BJ (cell line): ENCODE data around the gene CEP112. TPM values are rescaled to one million over a fixed set of nuclear protein-coding genes. Genes with fewer than 3 reads are reported as not detected.

Experiments
- CTCF ChIA-PET: fragments of 350-600 bp; formaldehyde crosslinking; extraction: SDS; loops from one replicate; lab custom pipeline; 2021; ENCODE audit warnings: antibody characterized with exemption, inconsistent platforms; lab: Yijun Ruan, JAX
- POLR2A ChIA-PET: fragments of 300-600 bp; sonication (Branson Sonifier 250); formaldehyde crosslinking; extraction: SDS; loops from one replicate; lab custom pipeline; 2021; ENCODE audit warnings: antibody characterized with exemption; lab: Charles Lee
- DNase-seq: peaks from one replicate; pipeline ENCODE4 v3.0.0-alpha.2; 2011; ENCODE audit warnings: low read depth
- H3K27me3 ChIP-seq: 2 replicates; pipeline ENCODE4 v1.6.0; 2011; ENCODE audit warnings: low read length; ENCODE audit not compliant: control insufficient read depth, insufficient read depth
- H3K36me3 ChIP-seq: 2 replicates; pipeline ENCODE4 v1.5.1; 2011; ENCODE audit warnings: low read length; ENCODE audit not compliant: control insufficient read depth, insufficient read depth
- H3K4me3 ChIP-seq: 2 replicates; pipeline ENCODE4 v1.5.1; 2011; ENCODE audit warnings: low read depth, mild to moderate bottlenecking, control low read depth, low read length
- polyA plus RNA-seq: library from polyadenylated mRNA; depleted of rRNA; stranded (reverse); fragments of >200 nt; gene quantifications from 2 replicates; pipeline ENCODE4 v1.2.3, GENCODE V29; 2011
- TF ChIP-seq, protein P1 (sequence below): IDR thresholded peaks from 2 replicates; pipeline ENCODE4 v1.5.1; 2011; ENCODE audit warnings: low read depth, mild to moderate bottlenecking, control low read depth, inconsistent platforms, low read length, moderate library complexity; ENCODE audit not compliant: insufficient read depth

CEP112 gene
- polyA plus RNA-seq, 1 experiment = 3.3 TPM

DNA sequence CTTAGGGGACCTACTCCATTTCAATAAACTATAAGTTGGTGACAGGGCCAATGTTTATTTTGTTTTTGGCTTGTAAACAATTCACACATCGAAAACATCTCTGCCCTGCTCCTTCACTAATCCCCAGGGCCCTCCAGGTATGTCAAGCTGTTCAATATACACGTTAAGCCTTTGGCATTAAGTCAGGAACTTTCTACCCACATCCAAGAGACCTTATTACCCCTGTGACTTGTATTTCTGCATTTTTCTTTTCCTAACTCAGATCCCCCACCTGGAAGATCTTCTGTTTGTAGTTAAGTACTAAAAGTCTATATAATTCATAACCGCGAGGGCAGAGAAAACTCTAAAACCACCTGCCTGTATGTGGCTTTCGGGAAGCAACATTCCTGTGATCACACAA, 523.7 kb downstream of the CEP112 start:
- H3K4me3 ChIP-seq = no peak overlapping the region
- no peaks in the 10 kb centered on the region for H3K36me3 ChIP-seq
- CTCF ChIA-PET = no interaction called here
- H3K27me3 ChIP-seq = no peaks in the 10 kb centered on the region
- POLR2A ChIA-PET = no interaction called here
- no peak for DNase-seq
- TF ChIP-seq, protein P1, sequence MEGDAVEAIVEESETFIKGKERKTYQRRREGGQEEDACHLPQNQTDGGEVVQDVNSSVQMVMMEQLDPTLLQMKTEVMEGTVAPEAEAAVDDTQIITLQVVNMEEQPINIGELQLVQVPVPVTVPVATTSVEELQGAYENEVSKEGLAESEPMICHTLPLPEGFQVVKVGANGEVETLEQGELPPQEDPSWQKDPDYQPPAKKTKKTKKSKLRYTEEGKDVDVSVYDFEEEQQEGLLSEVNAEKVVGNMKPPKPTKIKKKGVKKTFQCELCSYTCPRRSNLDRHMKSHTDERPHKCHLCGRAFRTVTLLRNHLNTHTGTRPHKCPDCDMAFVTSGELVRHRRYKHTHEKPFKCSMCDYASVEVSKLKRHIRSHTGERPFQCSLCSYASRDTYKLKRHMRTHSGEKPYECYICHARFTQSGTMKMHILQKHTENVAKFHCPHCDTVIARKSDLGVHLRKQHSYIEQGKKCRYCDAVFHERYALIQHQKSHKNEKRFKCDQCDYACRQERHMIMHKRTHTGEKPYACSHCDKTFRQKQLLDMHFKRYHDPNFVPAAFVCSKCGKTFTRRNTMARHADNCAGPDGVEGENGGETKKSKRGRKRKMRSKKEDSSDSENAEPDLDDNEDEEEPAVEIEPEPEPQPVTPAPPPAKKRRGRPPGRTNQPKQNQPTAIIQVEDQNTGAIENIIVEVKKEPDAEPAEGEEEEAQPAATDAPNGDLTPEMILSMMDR = no peak

DNA sequence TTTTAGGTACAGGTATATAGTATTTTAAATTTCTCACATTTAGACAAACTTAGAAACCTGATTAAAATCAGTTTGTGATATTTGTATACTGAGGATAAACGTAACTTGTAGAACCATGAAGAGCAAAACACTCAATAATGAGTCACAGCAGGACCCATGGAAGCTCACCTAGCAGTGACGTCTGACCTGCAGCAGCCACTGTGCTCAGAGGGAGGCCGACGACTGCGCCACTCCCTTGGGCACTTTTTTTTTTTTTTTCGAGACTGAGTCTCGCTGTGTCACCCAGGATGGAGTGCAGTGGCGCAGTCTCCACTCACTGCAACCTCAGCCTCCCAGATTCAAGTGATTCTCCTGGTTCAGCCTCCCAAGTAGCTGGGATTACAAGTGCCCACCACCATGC, 524.3 kb downstream of the CEP112 start:
- ChIA-PET POLR2A (no interaction called here), CTCF (no interaction called here)
- DNase-seq = no peak
- H3K27me3 ChIP-seq = no peaks in the 10 kb centered on the region
- H3K4me3 ChIP-seq = no peak overlapping the region
- no peaks in the 10 kb centered on the region for H3K36me3 ChIP-seq
- TF ChIP-seq, protein P1 = no peak

DNA sequence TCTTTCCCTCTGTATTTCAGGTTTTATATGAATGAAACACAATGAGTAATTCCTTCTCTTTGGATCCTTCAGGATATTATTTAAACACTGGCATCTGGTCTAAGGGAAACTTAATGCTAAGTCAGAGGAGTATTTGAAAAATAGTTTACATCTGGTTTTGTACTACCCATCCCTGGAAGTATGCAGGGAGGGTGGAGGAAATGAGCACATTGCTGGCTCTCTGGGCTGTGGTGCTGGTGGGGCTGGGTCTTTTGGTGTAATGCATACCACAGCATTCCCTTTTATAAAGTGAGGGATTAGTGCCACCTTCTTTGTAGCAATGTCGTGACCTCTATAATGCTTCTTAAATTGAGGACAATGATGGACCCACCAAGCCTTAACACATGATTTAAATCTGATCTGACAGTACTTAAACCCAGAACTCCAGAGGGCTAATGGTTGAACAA, 525.0 kb downstream of the CEP112 start:
- no peak for DNase-seq
- Histone ChIP-seq H3K4me3 (no peak overlapping the region), H3K27me3 (no peaks in the 10 kb centered on the region), H3K36me3 (no peaks in the 10 kb centered on the region)
- ChIA-PET POLR2A (no interaction called here), CTCF (no interaction called here)
- TF ChIP-seq, protein P1 = no peak

DNA sequence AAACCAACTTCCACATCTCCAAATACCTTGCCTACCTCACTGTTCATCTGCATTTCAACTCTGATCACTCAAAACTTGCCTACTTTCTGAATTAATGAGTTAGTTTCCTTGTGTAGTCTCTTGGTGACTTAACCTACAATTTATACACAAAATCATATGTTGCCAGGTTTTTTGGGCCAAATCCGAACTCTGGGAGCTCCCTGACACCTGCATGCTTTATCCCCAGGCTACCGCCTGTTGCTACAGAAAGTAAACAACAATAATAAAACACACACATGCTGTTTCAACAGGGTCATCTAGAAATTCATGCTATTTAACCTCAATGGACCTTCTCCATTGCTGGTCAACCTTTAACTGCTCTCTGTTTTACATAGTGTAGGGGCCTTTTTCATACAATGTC, 526.0 kb downstream of the CEP112 start:
- Histone ChIP-seq H3K4me3 (no peak overlapping the region), H3K36me3 (no peaks in the 10 kb centered on the region), H3K27me3 (no peaks in the 10 kb centered on the region)
- CTCF ChIA-PET = no interaction called here
- TF ChIP-seq, protein P1 = no peak
- POLR2A ChIA-PET = no interaction called here
- no peak for DNase-seq

DNA sequence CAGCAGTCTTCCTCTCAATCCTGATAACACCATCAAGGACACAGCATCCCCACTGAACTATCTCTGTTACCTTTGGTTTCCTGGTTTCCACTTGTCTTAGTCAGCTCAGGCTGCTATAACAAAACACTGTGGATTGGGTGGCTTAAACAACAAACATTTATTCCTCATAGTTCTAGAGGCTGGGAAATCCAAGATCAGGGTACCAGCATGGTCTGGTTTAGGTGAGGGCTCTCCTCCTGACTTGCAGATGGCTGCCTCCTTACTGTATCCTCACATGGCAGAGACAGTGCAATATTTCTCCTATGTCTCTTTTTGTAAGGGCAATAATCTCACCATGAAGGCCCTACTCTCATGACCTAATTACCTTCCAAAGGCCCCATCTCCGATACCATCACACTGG, 527.2 kb downstream of the CEP112 start:
- CTCF ChIA-PET = no interaction called here
- no peak for DNase-seq
- Histone ChIP-seq H3K4me3 (no peak overlapping the region), H3K27me3 (no peaks in the 10 kb centered on the region), H3K36me3 (no peaks in the 10 kb centered on the region)
- TF ChIP-seq, protein P1 = no peak
- POLR2A ChIA-PET = no interaction called here
